Tibial nerve (tissue), 4 donors: ENCODE data around the gene OR8H2. TPM values are rescaled to one million over a fixed set of nuclear protein-coding genes. Genes with fewer than 3 reads are reported as not detected.
"Not testable (repeated sequence)": the region's sequence is repeated elsewhere in the genome, so short reads cannot be mapped to it uniquely, and the experiment has no call there.

ENCODE experiments used
- DNase-seq, 2 donors: peaks; one replicate each; pipeline ENCODE4 v3.0.0-alpha.2; 2019; ENCODE audit warnings: low spot score in 2 of 2
- H3K27ac ChIP-seq, 4 donors: fragments of 200-600 bp; sonication (generic) in 3 of 4; one replicate each; pipeline ENCODE4 v1.5.1; 2017 to 2019; ENCODE audit warnings: mild to moderate bottlenecking in 1 of 4
- H3K27me3 ChIP-seq, 2 donors: fragments of 200-600 bp; sonication (generic) in 1 of 2; one replicate each; pipeline versions ENCODE4 v1.5.1 to v1.6.0; 2017 to 2019
- H3K36me3 ChIP-seq, 3 donors: fragments of 200-600 bp; sonication (generic); one replicate each; pipeline ENCODE4 v1.5.1; 2018 to 2019
- H3K4me1 ChIP-seq, 4 donors: fragments of 200-600 bp; sonication (generic) in 3 of 4; one replicate each; pipeline ENCODE4 v1.5.1; 2017 to 2019
- H3K4me3 ChIP-seq, 4 donors: fragments of 200-600 bp; sonication (generic) in 3 of 4; one replicate each; pipeline ENCODE4 v1.5.1; 2017 to 2019; ENCODE audit warnings: mild to moderate bottlenecking in 1 of 4, moderate library complexity in 1 of 4
- H3K9me3 ChIP-seq, 4 donors: fragments of 200-600 bp; sonication (generic) in 3 of 4; one replicate each; pipeline ENCODE4 v1.5.1; 2017 to 2019
- EP300 ChIP-seq, 2 donors: sonication (generic); formaldehyde crosslinking; IDR thresholded peaks; one replicate each; pipeline ENCODE4 v1.6.1; 2017; ENCODE audit warnings: antibody characterized with exemption in 2 of 2, mild to moderate bottlenecking in 1 of 2
- POLR2A ChIP-seq, 2 donors: fragments of 450-650 bp; IDR thresholded peaks; one replicate each; pipeline ENCODE4 v1.6.1; 2017; ENCODE audit warnings: antibody characterized with exemption in 2 of 2, mild to moderate bottlenecking in 2 of 2, moderate library complexity in 2 of 2
- WGBS, 2 donors: methylation state at CpG; one replicate each; pipeline ENCODE4 v1.1.5; 2018; 5-methylcytosine and 5-hydroxymethylcytosine counted together
- small RNA-seq: library from RNA; depleted of rRNA; stranded (forward); fragments of <200 nt; gene quantifications from one replicate; pipeline ENCODE3, GENCODE V24; 2016
- total RNA-seq, 4 donors: library from RNA; depleted of rRNA; stranded (reverse); fragments of >200 nt; gene quantifications; one replicate each; pipeline ENCODE4 v1.1.0, GENCODE V29; 2016
- TF ChIP-seq, protein P1 (sequence below), 5 experiments: fragments of 200-600 bp in 3 of 5; fragments of 450-650 bp in 2 of 5; sonication (generic) in 3 of 5; IDR thresholded peaks; one replicate each; pipeline ENCODE4 v1.5.1; 2016 to 2019; ENCODE audit warnings: antibody characterized with exemption in 5 of 5, mild to moderate bottlenecking in 3 of 5, moderate library complexity in 2 of 5

The OR8H2 gene
- total RNA-seq, 4 donors from 2014 or later: not detected

DNA sequence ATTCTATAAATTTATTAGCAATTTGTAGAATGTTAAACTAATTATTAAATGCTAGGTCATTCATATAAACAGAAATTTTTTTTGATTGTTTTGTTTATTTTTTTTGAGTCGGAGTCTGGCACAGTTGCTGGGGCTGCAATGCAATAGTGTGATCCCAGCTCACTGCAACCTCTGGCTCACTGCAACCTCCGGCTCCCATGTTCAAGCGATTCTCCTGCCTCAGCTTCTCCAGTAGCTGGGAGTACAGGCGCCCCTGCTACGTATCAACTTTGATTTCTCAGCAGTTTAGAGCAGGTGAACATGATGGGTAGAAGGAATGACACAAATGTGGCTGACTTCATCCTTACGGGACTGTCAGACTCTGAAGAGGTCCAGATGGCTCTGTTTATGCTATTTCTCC is 18.6 kb downstream of the OR8H2 start, which contains the start of gene OR8H3:
Gene OR8H3 (plus strand): TSS at position 301 of the 400 bp plus-strand sequence. CDS start 0 bp downstream, at position 301.
- H3K4me1 ChIP-seq: no peaks in the 10 kb centered on the region
- H3K4me3 ChIP-seq: no peak within 1 kb of the TSS
- H3K36me3 ChIP-seq: no peaks in the 10 kb centered on the region
- DNase-seq: no peak
- H3K27ac ChIP-seq: no peak within 1 kb of the TSS
- WGBS, 2 donors: 80 to 83% methylated on average over 6 of the region's 6 CpGs
- H3K27me3 ChIP-seq: no peaks in the 10 kb centered on the region
- no peaks in the 10 kb centered on the region for H3K9me3 ChIP-seq
- TF ChIP-seq EP300 (IDR thresholded peaks at IDR 0.05) (no peak), POLR2A (IDR thresholded peaks at IDR 0.05) (no peak)
- TF ChIP-seq, protein P1, sequence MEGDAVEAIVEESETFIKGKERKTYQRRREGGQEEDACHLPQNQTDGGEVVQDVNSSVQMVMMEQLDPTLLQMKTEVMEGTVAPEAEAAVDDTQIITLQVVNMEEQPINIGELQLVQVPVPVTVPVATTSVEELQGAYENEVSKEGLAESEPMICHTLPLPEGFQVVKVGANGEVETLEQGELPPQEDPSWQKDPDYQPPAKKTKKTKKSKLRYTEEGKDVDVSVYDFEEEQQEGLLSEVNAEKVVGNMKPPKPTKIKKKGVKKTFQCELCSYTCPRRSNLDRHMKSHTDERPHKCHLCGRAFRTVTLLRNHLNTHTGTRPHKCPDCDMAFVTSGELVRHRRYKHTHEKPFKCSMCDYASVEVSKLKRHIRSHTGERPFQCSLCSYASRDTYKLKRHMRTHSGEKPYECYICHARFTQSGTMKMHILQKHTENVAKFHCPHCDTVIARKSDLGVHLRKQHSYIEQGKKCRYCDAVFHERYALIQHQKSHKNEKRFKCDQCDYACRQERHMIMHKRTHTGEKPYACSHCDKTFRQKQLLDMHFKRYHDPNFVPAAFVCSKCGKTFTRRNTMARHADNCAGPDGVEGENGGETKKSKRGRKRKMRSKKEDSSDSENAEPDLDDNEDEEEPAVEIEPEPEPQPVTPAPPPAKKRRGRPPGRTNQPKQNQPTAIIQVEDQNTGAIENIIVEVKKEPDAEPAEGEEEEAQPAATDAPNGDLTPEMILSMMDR (IDR thresholded peaks at IDR 0.05): no peak

DNA sequence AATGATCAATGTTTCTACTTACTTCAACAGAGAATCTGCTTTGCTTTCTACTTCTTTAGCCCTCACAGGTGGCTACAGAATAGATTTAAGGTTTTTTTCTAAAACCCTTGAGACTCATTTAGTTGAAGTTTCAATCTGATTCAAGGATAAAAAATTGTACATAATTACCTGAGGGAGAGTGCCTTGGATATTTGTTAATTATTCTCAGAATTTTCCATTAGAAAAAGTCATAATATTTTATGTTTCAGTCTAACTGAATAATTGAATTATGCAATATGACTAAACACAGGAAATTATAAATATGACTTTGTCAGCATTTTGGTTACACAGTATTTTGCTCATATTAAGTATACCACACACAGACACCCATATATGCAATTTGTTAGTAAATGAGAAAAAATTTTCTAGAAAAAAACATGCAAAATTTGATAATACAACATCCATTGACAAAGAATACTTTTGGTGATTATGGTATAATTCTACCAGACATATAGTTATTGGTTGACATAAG is 36.7 kb downstream of the OR8H2 start, which contains the start of gene OR8J3:
Gene OR8J3 (minus strand): TSS at position 51 of the 511 bp plus-strand sequence. CDS start 2,483 bp downstream, outside the sequence.
- Histone ChIP-seq H3K27ac (no peak within 1 kb of the TSS), H3K4me1 (no peaks in the 10 kb centered on the region), H3K9me3 (no peaks in the 10 kb centered on the region), H3K4me3 (no peak within 1 kb of the TSS), H3K27me3 (no peaks in the 10 kb centered on the region), H3K36me3 (no peaks in the 10 kb centered on the region)
- DNase-seq: no peak
- TF ChIP-seq EP300 (IDR thresholded peaks at IDR 0.05): no peak
- no peak for TF ChIP-seq POLR2A (IDR thresholded peaks at IDR 0.05)
- TF ChIP-seq, protein P1 (IDR thresholded peaks at IDR 0.05): no peak

- not testable (repeated sequence) for H3K4me3 ChIP-seq, H3K36me3 ChIP-seq, H3K4me1 ChIP-seq, H3K27me3 ChIP-seq, H3K27ac ChIP-seq, H3K9me3 ChIP-seq, DNase-seq
- 91 to 97% methylated on average over 14 to 29 of the region's 30 CpGs for WGBS, 2 donors
Observed at GRCh38 chr11:56143681-56144080, 40.2 kb downstream of the OR8H2 start.

GRCh38 chr11:56151376-56151775 is 47.9 kb downstream of the OR8H2 start:
- no peaks in the 10 kb centered on the region for H3K4me1 ChIP-seq
- WGBS, 2 donors: 63 to 65% methylated on average over 1 of the region's 1 CpG
- no peaks in the 10 kb centered on the region for H3K36me3 ChIP-seq
- H3K4me3 ChIP-seq: no peak overlapping the region
- TF ChIP-seq, protein P1 (IDR thresholded peaks at IDR 0.05): no peak
- no peak for TF ChIP-seq POLR2A (IDR thresholded peaks at IDR 0.05)
- no peak for TF ChIP-seq EP300 (IDR thresholded peaks at IDR 0.05)
- no peaks in the 10 kb centered on the region for H3K27me3 ChIP-seq
- H3K9me3 ChIP-seq: peaks cover 0 to 32% (median 0%) of the 10 kb centered on the region in 4 donors
- H3K27ac ChIP-seq: no peak overlapping the region
- no peak for DNase-seq

GRCh38 chr11:56152333-56152732 is 48.8 kb downstream of the OR8H2 start:
- Histone ChIP-seq H3K27me3 (no peaks in the 10 kb centered on the region), H3K4me1 (no peaks in the 10 kb centered on the region), H3K27ac (no peak overlapping the region), H3K36me3 (no peaks in the 10 kb centered on the region), H3K4me3 (no peak overlapping the region), H3K9me3 (peaks cover 0 to 32% (median 0%) of the 10 kb centered on the region in 4 donors)
- WGBS, 2 donors: 93 to 96% methylated on average over 15 of the region's 15 CpGs
- TF ChIP-seq, protein P1 (IDR thresholded peaks at IDR 0.05): no peak
- TF ChIP-seq EP300 (IDR thresholded peaks at IDR 0.05) (no peak), POLR2A (IDR thresholded peaks at IDR 0.05) (no peak)
- no peak for DNase-seq

Small RNA genes within 50 kb of the gene (small RNA-seq; reads per million reads assigned to genes)
- not detected for gene OR8I4P

Other genes with a start within 250 kb of the OR8H2 start
- gene TRIM51, start 220.4 kb upstream of the OR8H2 start, total RNA-seq: not detected
- not detected for gene OR5W2, start 189.1 kb upstream of the OR8H2 start, total RNA-seq
- gene OR5I1, start 167.3 kb upstream of the OR8H2 start, total RNA-seq: not detected
- not detected for gene OR10AG1, start 133.7 kb upstream of the OR8H2 start, total RNA-seq
- gene OR5F1, start 109.1 kb upstream of the OR8H2 start, total RNA-seq: not detected
- gene OR5AS1, start 76.0 kb upstream of the OR8H2 start, total RNA-seq: not detected
- gene OR8I2, start 10.4 kb upstream of the OR8H2 start, total RNA-seq: not detected
- gene OR8H3, start 18.7 kb downstream of the OR8H2 start, total RNA-seq: not detected
- not detected for gene OR8J3, start 36.5 kb downstream of the OR8H2 start, total RNA-seq
- gene OR8K5, start 56.6 kb downstream of the OR8H2 start, total RNA-seq: not detected
- gene OR5J2, start 72.9 kb downstream of the OR8H2 start, total RNA-seq: not detected
- gene OR5T2, start 130.6 kb downstream of the OR8H2 start, total RNA-seq: not detected
- not detected for gene OR5T3, start 148.6 kb downstream of the OR8H2 start, total RNA-seq
- not detected for gene OR5T1, start 170.5 kb downstream of the OR8H2 start, total RNA-seq
- not detected for gene OR8H1, start 188.6 kb downstream of the OR8H2 start, total RNA-seq
- gene OR8K3, start 211.5 kb downstream of the OR8H2 start, total RNA-seq: not detected
- gene OR8K1, start 242.4 kb downstream of the OR8H2 start, total RNA-seq: not detected